Measurements from ENCODE around the gene MAP1LC3B2. TPM values are rescaled to one million over a fixed set of nuclear protein-coding genes. Genes with fewer than 3 reads are reported as not detected.
"Not testable (repeated sequence)": the region's sequence is repeated elsewhere in the genome, so short reads cannot be mapped to it uniquely, and the experiment has no call there.

MAP1LC3B2 gene
- total RNA-seq, 6 donors from 2014 or later, result 1.5 to 5.7 (median 2.5) TPM; not detected in 2

DNA sequence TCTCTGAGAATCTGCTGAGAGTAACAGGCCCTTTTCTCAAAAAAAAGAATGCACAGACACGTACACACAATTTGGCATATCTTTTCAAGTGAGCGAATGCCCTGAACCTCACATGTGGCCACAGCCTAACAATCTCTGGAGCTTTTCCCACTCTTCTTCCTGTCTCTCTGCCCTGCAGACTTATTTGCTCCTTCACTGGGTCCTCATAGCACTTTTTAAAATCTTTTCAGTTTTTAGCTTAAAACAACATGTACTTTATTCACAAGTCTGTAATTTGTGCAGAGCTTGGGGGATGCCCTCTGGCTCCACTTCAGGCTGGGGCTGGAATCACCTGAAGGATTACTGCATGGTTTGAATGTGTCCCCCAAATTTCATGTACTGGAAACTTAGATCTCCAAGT, 9.0 kb downstream of the MAP1LC3B2 start:
- Histone ChIP-seq H3K9me3 (no peaks in the 10 kb centered on the region), H3K27ac (no peak overlapping the region), H3K27me3 (no peaks in the 10 kb centered on the region), H3K36me3 (no peaks in the 10 kb centered on the region), H3K4me1 (no peaks in the 10 kb centered on the region), H3K4me3 (no peak overlapping the region)
- no peak for ATAC-seq (ENCODE audit: low FRiP score in 2 of 2)
- no peak for DNase-seq
- WGBS, 2 donors, result 86 to 89% methylated on average over 2 of the region's 2 CpGs
- TF ChIP-seq POLR2AphosphoS5 (IDR thresholded peaks at IDR 0.05), result no peak
- no peak for TF ChIP-seq EP300 (IDR thresholded peaks at IDR 0.05)
- no peak for TF ChIP-seq POLR2A (IDR thresholded peaks at IDR 0.05)
- TF ChIP-seq, protein P1, sequence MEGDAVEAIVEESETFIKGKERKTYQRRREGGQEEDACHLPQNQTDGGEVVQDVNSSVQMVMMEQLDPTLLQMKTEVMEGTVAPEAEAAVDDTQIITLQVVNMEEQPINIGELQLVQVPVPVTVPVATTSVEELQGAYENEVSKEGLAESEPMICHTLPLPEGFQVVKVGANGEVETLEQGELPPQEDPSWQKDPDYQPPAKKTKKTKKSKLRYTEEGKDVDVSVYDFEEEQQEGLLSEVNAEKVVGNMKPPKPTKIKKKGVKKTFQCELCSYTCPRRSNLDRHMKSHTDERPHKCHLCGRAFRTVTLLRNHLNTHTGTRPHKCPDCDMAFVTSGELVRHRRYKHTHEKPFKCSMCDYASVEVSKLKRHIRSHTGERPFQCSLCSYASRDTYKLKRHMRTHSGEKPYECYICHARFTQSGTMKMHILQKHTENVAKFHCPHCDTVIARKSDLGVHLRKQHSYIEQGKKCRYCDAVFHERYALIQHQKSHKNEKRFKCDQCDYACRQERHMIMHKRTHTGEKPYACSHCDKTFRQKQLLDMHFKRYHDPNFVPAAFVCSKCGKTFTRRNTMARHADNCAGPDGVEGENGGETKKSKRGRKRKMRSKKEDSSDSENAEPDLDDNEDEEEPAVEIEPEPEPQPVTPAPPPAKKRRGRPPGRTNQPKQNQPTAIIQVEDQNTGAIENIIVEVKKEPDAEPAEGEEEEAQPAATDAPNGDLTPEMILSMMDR (IDR thresholded peaks at IDR 0.05), result no peak

DNA sequence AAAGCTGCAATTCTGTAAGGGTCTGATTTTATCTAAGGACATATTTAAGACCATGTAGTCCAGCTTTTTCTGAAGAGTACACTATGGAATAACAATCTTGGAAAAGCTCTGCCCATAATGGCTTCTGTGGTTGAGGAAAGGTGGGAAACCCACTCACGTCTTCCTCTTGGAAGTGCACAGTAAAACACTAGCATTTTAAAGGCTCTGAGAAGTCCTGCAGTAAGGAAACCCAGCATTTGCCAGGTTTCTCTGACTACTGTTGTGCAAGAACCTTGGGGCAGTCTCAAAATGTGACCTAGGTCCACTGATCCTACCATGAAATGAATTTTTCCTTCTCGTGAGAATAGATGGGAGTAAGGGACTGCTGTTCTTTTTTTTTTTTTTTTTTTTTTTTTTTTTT, 11.9 kb downstream of the MAP1LC3B2 start:
- DNase-seq (no peak), ATAC-seq (ENCODE audit: low FRiP score in 2 of 2) (no peak)
- WGBS, 2 donors, result 96 to 100% methylated on average over 2 of the region's 2 CpGs
- no peak for TF ChIP-seq EP300 (IDR thresholded peaks at IDR 0.05)
- no peak for TF ChIP-seq POLR2AphosphoS5 (IDR thresholded peaks at IDR 0.05)
- TF ChIP-seq POLR2A (IDR thresholded peaks at IDR 0.05), result no peak
- TF ChIP-seq, protein P1 (IDR thresholded peaks at IDR 0.05), result no peak
- no peaks in the 10 kb centered on the region for H3K36me3 ChIP-seq
- no peaks in the 10 kb centered on the region for H3K4me1 ChIP-seq
- no peak overlapping the region for H3K4me3 ChIP-seq
- H3K27ac ChIP-seq, result no peak overlapping the region
- H3K27me3 ChIP-seq, result no peaks in the 10 kb centered on the region
- no peaks in the 10 kb centered on the region for H3K9me3 ChIP-seq

DNA sequence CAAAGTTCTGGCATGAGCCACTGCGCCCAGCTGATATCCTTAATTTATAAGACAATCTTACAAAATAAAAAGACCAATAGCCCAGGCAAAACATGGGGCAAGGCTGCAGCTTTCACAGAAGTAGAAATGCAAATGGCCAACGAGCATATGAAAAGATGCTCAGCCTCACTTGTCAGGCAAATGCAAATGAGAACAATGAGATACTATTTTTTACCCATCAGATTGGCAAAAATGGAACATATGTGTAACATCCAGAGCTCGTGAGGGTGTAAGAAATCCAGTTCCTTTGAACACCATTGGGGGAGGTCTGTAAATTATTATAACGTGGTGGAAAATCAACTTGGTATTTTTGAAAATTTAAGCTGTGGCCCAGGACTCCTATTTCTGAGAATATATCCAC, 14.6 kb downstream of the MAP1LC3B2 start:
- 90 to 93% methylated on average over 4 of the region's 4 CpGs for WGBS, 2 donors
- H3K27me3 ChIP-seq, result no peaks in the 10 kb centered on the region
- no peaks in the 10 kb centered on the region for H3K36me3 ChIP-seq
- H3K4me1 ChIP-seq, result no peaks in the 10 kb centered on the region
- no peaks in the 10 kb centered on the region for H3K9me3 ChIP-seq
- ATAC-seq (ENCODE audit: low FRiP score in 2 of 2) (no peak), DNase-seq (no peak)
- H3K27ac ChIP-seq, result no peak overlapping the region
- TF ChIP-seq, protein P1 (IDR thresholded peaks at IDR 0.05), result no peak
- TF ChIP-seq EP300 (IDR thresholded peaks at IDR 0.05), result no peak
- no peak for TF ChIP-seq POLR2A (IDR thresholded peaks at IDR 0.05)
- TF ChIP-seq POLR2AphosphoS5 (IDR thresholded peaks at IDR 0.05), result no peak
- no peak overlapping the region for H3K4me3 ChIP-seq

DNA sequence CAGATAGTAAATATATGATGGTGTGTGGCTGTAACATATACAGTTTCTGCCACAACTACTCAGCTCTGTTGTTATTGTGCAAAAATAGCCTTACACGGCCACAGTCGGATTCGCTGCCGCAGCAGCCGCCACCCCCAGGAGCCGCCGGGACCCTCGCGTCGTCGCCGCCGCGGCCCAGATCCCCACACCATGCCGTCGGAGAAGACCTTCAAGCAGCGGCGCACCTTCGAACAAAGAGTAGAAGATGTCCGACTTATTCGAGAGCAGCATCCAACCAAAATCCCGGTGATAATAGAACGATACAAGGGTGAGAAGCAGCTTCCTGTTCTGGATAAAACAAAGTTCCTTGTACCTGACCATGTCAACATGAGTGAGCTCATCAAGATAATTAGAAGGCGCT, 16.6 kb downstream of the MAP1LC3B2 start:
- H3K27ac ChIP-seq; H3K36me3 ChIP-seq; H3K9me3 ChIP-seq; H3K4me1 ChIP-seq; H3K27me3 ChIP-seq; H3K4me3 ChIP-seq; ATAC-seq (ENCODE audit: low FRiP score in 2 of 2): not testable (repeated sequence)
- peak in 1 of 2 donors; percentile 71 for DNase-seq
- WGBS, 2 donors, result 93 to 97% methylated on average over 23 to 24 of the region's 24 CpGs

DNA sequence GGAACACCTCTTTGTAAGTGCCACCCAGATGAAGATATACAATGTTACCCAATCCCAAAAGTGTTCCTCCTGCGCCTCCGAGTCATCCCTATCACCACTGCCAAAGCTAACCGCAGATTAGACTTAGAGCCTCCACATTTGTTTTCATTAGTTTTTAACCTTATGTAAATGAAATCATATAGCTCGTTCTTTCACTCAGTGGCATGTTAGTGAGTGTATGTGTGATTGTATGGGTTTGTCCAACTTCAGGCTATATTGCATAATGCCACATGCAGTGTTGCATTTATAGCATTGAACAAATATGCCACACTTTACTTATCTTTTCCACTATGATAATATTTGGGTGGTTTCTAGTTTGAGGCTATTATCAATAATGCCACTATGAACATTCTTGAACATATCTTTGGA, 18.0 kb downstream of the MAP1LC3B2 start:
- ATAC-seq (ENCODE audit: low FRiP score in 2 of 2), result no peak
- no peak overlapping the region for H3K4me3 ChIP-seq
- 94 to 96% methylated on average over 4 of the region's 4 CpGs for WGBS, 2 donors
- DNase-seq, result no peak
- H3K27me3 ChIP-seq, result no peaks in the 10 kb centered on the region
- H3K27ac ChIP-seq, result no peak overlapping the region
- no peaks in the 10 kb centered on the region for H3K4me1 ChIP-seq
- TF ChIP-seq POLR2AphosphoS5 (IDR thresholded peaks at IDR 0.05) (no peak), EP300 (IDR thresholded peaks at IDR 0.05) (no peak), POLR2A (IDR thresholded peaks at IDR 0.05) (no peak)
- TF ChIP-seq, protein P1 (IDR thresholded peaks at IDR 0.05), result no peak
- H3K9me3 ChIP-seq, result no peaks in the 10 kb centered on the region
- no peaks in the 10 kb centered on the region for H3K36me3 ChIP-seq

Measured in upper lobe of left lung (tissue), 6 donors.